Astrocyte of the spinal cord (primary cell): ENCODE measurements around the gene DAPK2.

Experiments
- DNase-seq: peaks from one replicate; pipeline ENCODE4 v3.0.0; 2011; ENCODE audit warnings: low read depth, low spot score
- H3K4me3 ChIP-seq: 2 replicates; pipeline ENCODE4 v1.5.1; 2011; ENCODE audit warnings: low read depth, mild to moderate bottlenecking, low read length, moderate library complexity
- CTCF ChIP-seq: IDR thresholded peaks from 2 replicates; pipeline ENCODE4 v1.5.1; 2012; ENCODE audit warnings: low read depth, mild to moderate bottlenecking, low read length, inconsistent platforms
- in situ Hi-C: cut with HindIII; loops from 2 replicates; pipeline ENCODE4 v1.10.0; 2017; ENCODE audit warnings: low sequenced_read_pairs

DAPK2 gene

GRCh38 chr15:64001148-64001547, 45.1 kb downstream of the DAPK2 start:
- in situ Hi-C loops: no loop called here
- H3K4me3 ChIP-seq: no peak overlapping the region
- DNase-seq: no peak
- no peak for TF ChIP-seq CTCF

- in situ Hi-C loops: no loop called here
- DNase-seq: no peak
- no peak for TF ChIP-seq CTCF
- H3K4me3 ChIP-seq: no peak overlapping the region
These were observed 45.9 kb downstream of the DAPK2 start for GRCh38 chr15:64000183-64000951.

- in situ Hi-C loops: no loop called here
- DNase-seq: no peak
- no peak for TF ChIP-seq CTCF
- no peak overlapping the region for H3K4me3 ChIP-seq
These were observed 47.1 kb downstream of the DAPK2 start for GRCh38 chr15:63999177-63999576.

GRCh38 chr15:63998489-63998888, 47.8 kb downstream of the DAPK2 start:
- DNase-seq: no peak
- no peak for TF ChIP-seq CTCF
- in situ Hi-C loops: no loop called here
- H3K4me3 ChIP-seq: no peak overlapping the region

- H3K4me3 ChIP-seq: no peak overlapping the region
- in situ Hi-C loops: no loop called here
- DNase-seq: no peak
- no peak for TF ChIP-seq CTCF
These were observed 48.4 kb downstream of the DAPK2 start for GRCh38 chr15:63997715-63998442.

GRCh38 chr15:63996794-63997357, 49.4 kb downstream of the DAPK2 start:
- H3K4me3 ChIP-seq: no peak overlapping the region
- TF ChIP-seq CTCF: no peak
- no peak for DNase-seq
- in situ Hi-C loops: no loop called here
